Tongue (tissue), 2 donors: ENCODE results near the gene ZNF394. TPM values are rescaled to one million over a fixed set of nuclear protein-coding genes. Genes with fewer than 3 reads are reported as not detected.
A peak's percentile ranks its signal among the peaks of the same experiment; 100 is the strongest.

Experiments
- DNase-seq: peaks from one replicate; pipeline ENCODE4 v3.0.0-alpha.2; 2015
- total RNA-seq: library from RNA; depleted of rRNA; stranded (reverse); fragments of >200 nt; gene quantifications from one replicate; pipeline ENCODE4 v1.2.3, GENCODE V29; 2014

Gene ZNF394
- total RNA-seq, 1 donor from 2014 or later = 31.0 TPM

DNA sequence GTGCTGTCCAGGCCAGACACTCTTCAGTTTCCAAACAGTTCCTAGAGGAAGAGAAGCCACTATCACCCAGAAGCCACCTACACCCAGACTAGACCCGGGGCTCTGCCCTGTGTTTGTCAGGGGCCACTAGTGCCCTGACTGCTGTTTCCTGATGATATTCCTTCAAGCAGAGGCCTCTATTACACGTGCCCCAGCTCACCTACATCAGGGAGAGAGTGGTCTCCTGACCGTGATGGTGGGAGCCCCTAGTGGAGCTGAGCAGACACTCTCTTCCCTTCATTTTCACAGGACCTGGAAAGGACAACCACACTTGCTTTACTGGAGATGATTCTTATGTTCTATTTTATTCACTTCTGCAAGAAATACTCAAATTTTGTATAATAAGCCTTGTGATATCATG is 9.2 kb downstream of the ZNF394 start:
- no peak for DNase-seq

DNA sequence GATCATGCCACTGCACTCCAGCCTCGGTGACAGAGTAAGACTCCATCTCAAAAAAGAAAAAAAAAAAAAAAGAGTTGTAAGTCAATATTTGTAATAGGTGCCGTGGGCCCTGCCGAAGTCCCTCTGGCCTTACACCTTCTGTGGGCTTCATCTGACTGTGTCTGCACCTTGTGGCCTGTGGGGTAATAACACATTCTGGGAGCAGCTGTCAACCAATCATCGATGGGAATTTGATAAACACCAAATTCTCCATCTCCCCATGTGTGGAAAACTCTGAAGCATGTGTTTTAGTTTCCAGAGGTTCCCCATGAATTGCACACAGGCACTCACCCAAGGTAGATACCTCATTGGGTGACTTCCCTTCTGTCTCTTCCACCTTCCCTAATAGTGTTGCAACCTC is 10.8 kb downstream of the ZNF394 start:
- no peak for DNase-seq

DNA sequence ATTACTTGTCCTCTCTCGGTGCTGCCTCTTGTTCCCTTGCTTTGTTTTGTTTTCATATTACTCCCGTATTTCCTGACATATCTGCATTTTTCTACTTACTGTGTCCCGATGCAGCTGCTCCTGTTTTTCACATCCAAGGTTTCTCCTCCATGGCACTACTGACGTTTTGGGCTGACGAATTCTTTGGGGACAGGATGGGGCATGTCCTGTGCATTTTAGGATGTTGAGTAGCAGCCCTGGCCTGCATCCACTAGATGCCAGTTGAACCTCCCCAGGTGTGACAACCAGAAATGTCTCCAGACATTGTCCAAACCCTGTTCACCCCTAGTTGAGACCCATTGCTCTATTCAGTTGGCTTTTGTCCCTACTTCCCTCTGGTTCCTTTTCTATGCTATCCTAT is 15.0 kb downstream of the ZNF394 start:
- no peak for DNase-seq

DNA sequence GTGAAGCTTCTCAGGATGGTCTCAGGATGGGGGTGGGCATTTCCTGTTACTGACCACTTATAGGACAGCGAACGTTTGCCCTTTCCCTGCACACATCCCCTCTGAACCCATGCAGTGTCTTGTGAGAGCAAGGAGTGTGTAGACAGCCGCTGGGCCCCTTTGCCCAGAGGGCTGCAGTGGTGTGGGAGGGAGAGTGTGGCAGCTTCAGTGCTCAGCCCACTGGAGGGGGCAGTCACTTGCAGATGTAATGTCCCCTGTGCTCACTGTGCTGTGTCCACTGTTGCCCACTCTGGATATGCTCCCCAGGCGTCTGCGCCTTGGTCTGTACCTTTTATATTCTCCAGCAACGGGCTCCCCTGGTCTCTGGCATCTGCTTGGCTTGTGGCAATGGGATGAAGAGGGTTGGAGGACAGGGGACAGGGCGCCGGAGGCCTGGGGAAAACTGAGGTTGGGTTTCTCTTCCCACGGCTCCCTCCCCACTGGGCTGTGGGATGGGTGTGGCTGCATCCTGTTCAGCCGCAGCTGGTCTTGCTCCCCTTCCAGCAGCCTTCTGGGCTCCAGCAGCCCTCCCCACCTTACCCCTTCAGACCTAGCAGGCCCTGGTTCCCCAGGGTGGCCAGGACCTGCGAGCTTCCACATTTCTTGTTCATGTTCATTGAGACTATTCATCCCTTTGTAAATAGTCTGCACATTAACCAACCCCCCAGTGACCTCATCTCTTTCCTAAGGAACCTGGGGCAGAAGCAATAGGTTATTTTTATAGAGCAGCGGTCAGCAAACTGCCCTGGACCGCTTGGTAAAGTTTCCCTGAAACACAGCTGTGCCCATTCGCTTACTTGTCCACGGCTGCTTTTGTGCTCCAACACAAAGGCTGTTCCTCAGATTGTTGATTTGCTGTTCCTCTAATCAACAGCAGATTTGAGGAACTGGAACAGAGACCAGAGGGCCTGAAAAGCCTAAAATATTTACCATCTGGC is 21.3 kb downstream of the ZNF394 start:
- no peak for DNase-seq

DNA sequence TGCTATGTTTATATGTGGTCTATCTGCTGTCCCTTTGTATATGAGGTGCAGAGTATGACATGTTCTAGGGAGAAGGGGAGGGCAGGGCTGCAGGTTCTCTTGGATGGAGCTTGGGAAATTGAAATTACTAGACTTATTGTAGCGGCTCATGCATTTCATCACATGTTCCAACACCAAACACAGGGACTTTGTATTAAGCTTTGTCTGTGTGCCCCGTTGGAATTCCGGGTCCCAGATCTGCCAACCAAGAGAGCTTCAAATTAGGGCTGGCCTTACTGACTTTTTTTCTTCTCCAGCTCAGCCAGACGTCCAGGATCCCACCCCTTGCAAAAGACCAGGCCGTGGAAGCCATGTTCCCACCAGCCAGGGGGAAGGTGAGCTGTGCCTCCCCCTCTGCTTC is 24.0 kb downstream of the ZNF394 start:
- no peak for DNase-seq

DNA sequence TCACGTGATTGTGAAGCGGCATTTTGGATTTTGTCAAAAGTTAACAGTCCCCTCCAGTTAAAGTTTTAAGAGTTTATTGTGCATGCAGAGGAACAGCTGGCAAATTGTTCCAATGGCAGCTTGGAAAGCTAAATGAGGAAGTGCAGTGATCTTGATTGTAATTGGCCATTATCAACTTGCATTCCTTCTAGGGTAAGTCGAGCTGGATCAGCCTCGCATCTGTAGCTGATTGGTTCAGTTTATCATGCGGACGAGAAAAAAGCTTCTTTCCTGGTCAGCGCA is 26.8 kb downstream of the ZNF394 start:
- peak; percentile 54 for DNase-seq

DNA sequence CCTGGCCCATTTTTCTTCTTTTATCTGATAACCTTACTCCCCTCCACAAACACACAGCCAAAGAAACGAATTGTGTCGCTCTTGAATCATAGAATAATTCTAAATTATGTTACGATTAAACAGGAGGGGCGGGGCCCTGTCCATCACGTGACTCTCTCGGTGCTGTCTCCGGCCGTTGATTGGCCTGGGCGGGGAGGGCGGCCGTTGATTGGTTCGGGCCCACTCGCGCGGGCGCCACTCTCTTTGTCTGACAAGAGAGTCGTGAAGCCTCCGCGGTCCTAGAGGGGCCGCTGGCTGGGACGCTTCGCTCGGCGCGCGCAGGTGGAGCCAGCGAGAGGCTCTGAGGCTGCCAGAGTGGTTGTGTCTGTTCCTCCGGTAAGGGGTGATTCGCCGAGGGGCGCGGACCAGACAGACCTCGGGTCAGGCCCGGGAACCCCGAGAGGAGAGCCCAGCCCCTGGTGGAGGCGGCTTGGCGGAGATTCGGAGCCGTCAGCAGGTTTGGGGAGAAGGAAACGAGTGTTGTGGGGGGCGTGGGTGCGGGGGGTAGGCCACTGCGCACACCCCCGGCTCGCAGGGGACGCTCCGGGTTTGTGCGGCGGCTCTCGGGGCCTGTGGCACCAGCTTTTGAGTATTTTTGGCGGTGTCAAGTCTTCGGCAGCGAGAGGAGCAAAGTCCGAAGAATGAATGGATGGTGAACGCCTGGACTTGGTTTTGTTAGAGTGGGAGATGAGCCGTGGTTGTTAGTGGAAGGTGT is 27.3 kb downstream of the ZNF394 start, which contains the start of gene ZNF789:
TSS of gene ZNF789 (plus strand) at position 330 of the 754 bp plus-strand sequence. CDS start 3,567 bp downstream, outside the sequence.
- DNase-seq = peak; percentile 99

DNA sequence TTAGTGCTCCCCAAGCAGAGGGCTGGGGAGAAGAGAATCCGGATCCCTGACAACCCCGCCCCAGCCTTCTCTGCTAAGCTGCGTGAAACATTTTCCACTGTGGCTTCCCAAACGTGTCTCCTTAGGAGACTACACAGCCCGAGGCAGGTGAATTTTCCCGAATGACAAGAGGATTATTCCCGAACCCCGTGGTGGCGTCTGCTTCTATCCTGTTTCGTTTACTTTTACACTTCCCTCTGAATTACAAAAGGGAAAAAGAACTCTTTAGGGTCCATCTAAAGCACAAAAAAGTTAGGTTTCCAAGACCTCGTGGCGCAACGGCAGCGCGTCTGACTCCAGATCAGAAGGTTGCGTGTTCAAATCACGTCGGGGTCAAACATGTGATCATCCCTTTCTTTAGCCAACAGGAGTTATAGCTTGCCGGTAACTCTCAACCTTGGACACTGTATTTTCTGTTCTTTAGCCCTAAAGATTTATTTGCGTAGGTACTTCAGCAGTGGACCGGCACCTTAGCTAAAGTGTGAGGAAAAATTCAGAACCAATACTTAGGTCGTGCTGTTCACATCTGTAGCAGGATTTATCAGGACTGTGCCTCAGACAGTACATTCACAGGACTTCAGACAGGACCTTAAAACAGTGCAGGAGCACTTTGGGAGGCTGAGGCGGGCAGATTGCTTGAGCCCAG is 30.6 kb downstream of the ZNF394 start:
- no peak for DNase-seq

DNA sequence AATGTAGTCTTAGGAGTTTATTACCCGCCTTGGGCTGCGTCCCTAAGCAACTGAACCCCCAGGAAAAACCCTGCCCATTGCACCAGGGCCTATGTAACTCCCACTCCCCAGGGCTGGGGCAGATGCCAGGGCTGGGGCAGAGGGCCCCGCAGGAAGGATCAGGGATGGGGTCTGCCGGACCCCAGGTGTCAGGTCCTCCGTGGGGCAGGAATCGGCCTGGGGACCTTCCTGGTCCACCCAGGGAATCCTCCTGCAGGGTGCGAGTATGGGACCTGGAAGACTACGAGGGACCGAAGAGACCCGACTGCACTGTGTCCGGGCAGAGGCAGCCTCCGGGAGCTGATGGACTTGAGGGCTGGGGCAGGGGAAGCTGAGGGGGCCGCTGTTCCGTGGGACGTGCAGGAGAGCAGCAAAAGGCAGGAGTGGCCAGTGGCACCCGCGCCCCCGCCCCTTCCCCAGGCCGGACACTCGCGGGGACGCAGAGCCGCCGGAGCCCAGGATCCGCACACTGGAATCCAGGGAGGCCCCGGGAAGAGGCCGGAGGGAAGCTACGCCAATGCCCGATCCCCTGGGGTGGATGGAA is 31.7 kb downstream of the ZNF394 start:
- no peak for DNase-seq

DNA sequence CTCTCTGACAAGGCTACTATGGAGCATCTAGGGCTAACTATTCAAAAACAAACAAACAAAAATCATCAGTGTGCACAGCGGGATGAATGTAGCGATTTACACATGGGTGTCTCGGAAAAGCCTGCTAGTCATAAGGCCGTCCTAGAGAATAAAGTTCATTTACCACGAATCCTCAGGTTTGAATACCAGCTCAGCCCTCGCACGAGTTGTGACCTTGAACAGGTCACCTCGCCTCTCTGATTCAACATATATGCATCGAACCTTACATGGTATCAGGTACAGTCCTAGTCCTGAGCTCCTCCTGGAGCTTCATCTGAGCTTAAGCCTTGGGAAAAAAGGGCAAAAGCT is 34.7 kb downstream of the ZNF394 start:
- DNase-seq = no peak

DNA sequence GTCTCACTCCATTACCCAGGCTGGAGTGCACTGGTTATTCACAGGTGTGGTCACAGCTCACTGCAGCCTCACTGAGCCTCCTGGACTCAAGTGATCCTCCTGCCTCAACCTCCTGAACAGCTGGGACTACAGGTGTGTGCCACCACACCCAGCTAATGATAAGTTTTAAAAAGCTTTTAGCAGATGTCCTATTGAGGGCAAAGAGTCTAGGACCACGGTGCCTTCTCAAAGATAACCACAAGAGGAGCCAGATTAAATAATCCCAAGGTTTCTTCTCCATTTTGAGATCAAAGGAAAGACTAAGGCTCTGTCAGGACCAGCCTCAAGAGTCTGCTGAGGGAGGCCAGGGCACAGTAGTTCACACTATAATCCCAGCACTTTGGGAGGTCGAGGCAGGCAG is 38.9 kb downstream of the ZNF394 start:
- DNase-seq = no peak

DNA sequence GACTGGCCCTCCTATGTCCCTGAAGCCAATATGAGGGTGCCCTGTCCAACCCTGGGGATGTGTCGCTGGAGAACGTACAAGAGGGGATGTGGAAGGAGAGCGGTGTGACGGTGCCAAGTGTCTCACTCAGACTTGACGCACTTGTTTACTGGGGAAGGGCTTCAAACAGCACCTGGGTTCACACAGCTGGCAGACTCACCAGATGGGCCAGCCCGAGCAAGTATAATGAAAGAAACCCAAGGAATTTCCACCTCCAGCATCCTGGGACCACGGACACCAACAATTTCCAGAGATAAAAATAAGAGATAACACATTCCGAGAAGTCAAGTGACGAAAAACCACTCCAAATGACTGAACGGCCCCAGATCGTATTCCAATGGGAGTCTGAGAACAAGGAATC is 39.4 kb downstream of the ZNF394 start:
- no peak for DNase-seq

DNA sequence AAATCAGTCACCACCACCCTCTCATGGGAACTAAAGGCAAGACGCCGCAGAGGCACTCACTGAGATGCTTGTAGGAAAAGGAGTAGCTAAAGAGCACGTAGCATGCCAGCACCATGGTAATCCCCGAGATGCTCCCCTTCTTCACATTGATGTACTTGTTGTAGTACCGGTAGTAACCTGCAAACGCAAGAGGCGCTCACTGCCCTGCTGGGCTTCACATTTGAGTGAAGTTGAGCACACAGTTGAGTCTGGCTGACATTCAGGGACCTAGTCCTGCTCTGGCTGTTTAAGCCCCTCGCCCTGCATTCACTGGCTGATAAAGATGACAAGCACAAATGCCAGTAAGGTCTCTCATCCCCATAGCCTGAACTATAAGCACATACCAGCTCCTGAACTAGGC is 41.0 kb downstream of the ZNF394 start:
- no peak for DNase-seq

DNA sequence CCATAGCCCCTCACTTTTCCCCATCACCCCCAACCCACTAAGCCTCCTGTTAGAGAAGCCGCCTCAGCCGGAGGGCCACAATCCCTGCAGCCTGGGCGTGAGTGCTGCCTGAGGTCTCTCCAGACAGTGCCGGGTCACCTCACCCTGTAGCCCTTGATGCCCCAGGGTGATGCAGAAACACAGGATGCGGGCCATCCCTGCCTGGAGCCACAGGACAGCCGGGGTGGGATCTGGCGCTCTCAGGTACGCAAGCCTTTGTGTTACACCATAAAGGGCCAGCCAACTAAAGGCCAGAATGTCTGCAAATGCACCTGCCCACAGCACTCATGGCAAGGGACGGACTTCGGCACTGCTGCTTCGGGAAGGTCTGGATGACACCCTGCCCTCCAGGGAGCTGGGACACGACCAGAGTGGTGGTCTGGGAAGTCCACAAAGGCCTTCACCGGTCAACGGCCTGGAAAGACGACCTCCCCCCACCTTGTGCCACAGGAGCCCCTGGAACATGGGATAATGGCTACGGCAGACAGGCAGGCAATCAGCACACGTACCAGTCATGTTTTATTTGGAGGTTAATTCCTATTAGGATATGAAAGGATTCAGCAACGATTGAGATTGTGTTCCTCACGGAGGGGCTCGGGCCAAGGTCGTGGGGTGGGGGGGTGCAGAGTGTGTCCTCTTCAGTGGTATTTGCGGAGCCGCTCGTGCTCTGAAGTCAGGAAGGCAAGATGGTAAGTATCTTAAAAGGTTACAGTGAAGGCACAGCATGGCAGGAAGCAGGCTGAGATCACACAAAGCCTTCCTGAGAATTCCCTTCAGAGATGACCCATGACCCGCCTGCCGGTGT is 42.2 kb downstream of the ZNF394 start:
- no peak for DNase-seq

DNA sequence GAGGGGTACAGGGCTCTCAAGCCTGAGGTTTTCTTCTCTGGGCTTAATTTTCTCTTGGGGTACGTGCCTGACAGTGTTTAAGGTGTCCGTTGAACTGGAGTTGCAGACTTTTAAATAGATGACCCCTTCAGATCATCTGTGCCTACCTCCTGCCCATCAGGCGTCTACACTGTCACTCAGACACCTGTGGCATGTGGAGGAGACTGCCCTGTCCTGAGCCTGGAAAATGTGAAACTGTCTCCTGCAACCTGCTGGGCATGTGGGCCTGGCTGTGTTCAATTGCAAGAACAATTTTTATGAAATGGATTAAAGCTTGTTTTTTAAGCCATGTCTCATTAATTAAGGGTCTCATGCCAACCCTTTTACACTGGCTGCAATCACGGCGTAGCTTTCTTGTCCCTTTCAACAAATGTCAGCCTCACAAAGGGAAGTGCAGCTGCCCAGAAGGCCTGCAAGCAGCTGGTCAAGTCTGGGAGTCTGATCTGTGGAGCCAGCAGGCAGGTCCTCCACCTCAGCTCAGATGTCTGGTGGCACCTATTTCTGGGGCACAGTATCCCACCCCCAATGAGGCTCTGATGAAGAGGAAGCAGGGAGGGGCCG is 42.9 kb downstream of the ZNF394 start:
- DNase-seq = no peak

DNA sequence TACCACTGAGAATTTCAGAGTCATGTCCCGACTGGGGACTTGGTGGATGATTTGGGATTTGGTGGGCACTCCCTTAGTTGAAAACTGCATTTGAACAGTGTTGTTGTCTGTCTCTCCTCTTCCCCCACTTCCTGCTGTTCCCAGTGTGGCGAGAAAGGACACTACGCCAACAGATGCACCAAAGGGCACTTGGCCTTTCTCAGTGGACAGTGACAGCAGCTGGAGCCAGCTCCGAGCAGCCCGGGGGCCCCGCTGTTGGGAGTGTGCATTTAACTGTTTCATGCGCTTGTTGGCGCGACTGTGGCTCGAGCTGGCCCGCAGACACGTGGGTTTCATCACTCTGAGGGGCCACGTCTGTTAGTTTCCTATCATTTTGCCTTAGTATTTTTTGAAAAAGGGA is 43.8 kb downstream of the ZNF394 start:
- DNase-seq = no peak

DNA sequence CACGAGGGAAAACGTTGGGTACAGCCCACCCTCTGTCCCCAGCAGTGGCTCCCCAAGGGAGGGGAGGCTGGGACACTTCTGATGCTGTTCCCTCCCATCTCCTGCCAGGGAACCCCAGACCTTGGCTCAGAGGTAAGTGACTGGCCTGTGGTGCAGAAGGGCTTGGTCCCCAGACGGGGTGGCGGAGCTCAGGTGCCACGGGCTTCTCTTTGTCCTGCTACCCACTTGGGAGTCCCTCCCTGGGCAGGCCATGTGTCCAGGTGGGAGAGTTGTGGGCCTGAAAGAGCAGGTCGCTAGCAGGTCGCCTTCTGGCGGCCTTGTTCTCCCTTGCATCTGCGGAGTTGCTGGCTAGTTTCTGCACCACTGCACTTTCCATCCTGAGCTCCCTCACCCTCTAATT is 44.2 kb downstream of the ZNF394 start:
- DNase-seq = no peak

DNA sequence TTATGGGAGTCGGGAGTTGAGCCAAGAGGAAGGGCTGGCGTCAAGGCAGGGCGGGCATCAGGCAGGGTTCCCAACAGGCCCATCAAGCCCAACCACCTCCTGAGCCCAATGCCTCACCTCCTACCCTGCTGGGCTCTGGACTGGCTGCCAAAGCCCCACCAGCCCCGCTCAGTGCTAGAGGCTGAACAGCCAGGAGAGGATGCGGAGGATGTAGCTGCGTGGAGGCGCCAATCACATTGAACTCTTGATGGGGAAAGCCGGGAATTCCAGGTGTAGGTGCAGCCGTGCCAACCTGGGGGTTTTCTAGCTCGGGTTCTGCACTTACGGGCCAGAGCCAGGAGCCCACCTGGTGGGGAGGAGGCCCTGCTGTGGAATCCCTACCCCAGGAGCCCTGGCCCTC is 47.0 kb downstream of the ZNF394 start:
- DNase-seq = no peak

DNA sequence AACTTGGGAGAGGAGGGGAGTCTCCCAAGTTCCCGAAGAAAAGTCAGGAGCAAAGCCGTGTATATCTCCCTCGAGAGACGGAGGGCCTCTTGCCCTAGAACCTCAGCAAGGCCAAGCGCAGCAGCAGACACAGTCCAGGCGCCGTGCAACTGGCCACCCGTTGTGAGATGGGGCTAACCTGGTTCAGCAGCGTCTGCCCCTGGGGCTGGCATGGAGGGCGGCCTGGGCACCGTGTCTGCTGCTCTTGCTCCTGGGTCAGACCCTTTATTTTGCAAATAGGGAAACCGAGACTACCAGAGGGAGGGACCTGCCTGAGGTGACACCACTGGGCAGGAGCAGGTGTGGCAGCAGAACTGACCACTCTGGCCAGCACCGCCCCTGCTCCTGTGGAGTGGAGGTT is 47.5 kb downstream of the ZNF394 start:
- no peak for DNase-seq

DNA sequence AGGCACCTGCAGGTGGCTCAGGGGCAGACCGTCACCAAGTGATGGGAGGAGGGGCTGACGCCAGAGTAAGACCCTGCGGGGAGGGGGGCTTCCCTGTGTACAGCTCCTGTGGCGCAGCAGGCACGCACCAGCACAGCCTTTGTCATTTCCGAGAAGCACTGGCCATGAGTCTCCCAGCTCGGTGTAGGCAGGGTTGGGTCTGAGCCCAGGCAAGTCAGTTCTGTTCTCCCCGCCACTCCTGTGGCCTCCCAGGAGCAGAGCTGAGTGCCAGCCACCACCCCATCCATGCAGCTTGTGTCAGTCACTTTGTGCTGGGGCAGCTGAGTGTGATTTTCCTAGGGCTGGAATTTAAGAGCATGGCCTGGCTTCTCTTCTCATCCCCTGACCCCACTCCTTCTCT is 48.1 kb downstream of the ZNF394 start:
- no peak for DNase-seq

DNA sequence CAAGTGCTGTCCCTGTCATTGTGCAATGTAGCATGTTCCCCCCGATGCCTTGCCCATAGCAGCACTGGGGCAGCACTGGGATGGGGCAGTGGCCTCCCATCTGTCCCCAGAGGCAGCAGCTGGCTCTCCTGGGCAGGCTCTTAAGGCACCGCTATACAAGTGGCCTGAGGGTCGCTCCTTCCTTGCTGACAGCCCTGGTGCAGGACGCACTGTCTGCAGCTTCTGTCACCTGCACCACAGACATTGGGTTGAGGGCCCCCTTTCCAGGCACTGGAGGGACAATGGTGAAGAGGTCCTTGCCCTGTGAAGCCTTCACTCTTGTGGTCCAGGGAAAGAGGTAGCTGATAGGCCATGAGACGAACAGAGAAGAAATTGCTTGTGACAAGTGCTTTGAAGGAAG is 50.8 kb downstream of the ZNF394 start:
- no peak for DNase-seq
